HL-60 (cell line): ENCODE data around the gene OVOL1.
A peak's percentile ranks its signal among the peaks of the same experiment; 100 is the strongest.
"Not testable (repeated sequence)": the region's sequence is repeated elsewhere in the genome, so short reads cannot be mapped to it uniquely, and the experiment has no call there.

ENCODE experiments used
- DNase-seq, 2 experiments: peaks; one replicate each; pipeline ENCODE4 v3.0.0-alpha.2; 2010 to 2020; ENCODE audit warnings: low read depth in 1 of 2, low spot score in 1 of 2
- H3K27ac ChIP-seq: fragments of 250-450 bp; sonication (Bioruptor Pico); replicated peaks from 2 replicates; pipeline ENCODE4 v1.5.1; 2020; ENCODE audit warnings: mild to moderate bottlenecking, moderate library complexity
- H3K27me3 ChIP-seq: fragments of 250-450 bp; sonication (Bioruptor Pico); 2 replicates; pipeline ENCODE4 v1.5.1; 2021; ENCODE audit warnings: mild to moderate bottlenecking, moderate library complexity; ENCODE audit not compliant: insufficient read depth, poor library complexity, severe bottlenecking
- H3K4me3 ChIP-seq: replicated peaks from 2 replicates; pipeline ENCODE4 v1.5.1; 2011; ENCODE audit warnings: mild to moderate bottlenecking, control low read depth, low read length; ENCODE audit not compliant: insufficient read depth
- CTCF ChIP-seq: IDR thresholded peaks from one replicate; pipeline ENCODE4 v1.5.1; 2011; ENCODE audit warnings: low read length, control low read depth, inconsistent platforms; ENCODE audit not compliant: insufficient read depth
- GABPA ChIP-seq: IDR thresholded peaks from 2 replicates; pipeline ENCODE4 v1.6.1; 2012; ENCODE audit warnings: low read depth
- POLR2AphosphoS5 ChIP-seq: IDR thresholded peaks from 2 replicates; pipeline ENCODE4 v1.6.1; 2012; ENCODE audit warnings: low read depth
- REST ChIP-seq: IDR thresholded peaks from 2 replicates; pipeline ENCODE4 v1.6.1; 2012; ENCODE audit warnings: low read depth; ENCODE audit not compliant: insufficient replicate concordance
- SPI1 ChIP-seq: IDR thresholded peaks from 2 replicates; pipeline ENCODE4 v1.6.1; 2012; ENCODE audit warnings: low read depth, mild to moderate bottlenecking, borderline replicate concordance

OVOL1 gene

GRCh38 chr11:65745049-65745448 lies 41.8 kb upstream of the OVOL1 start:
- Histone ChIP-seq H3K4me3 (no peak overlapping the region), H3K27me3 (no peaks in the 10 kb centered on the region), H3K27ac (no peak overlapping the region)
- no peak for DNase-seq
- TF ChIP-seq REST (no peak), CTCF (no peak), POLR2AphosphoS5 (no peak)

GRCh38 chr11:65762169-65762568 lies 24.7 kb upstream of the OVOL1 start:
- H3K27me3 ChIP-seq, H3K4me3 ChIP-seq, H3K27ac ChIP-seq, DNase-seq: not testable (repeated sequence)

GRCh38 chr11:65762816-65763215 lies 24.0 kb upstream of the OVOL1 start:
- not testable (repeated sequence) for DNase-seq, H3K27me3 ChIP-seq, H3K27ac ChIP-seq, H3K4me3 ChIP-seq

GRCh38 chr11:65764434-65764833 lies 22.4 kb upstream of the OVOL1 start:
- no peak overlapping the region for H3K27ac ChIP-seq
- no peak for DNase-seq
- no peak overlapping the region for H3K4me3 ChIP-seq
- no peaks in the 10 kb centered on the region for H3K27me3 ChIP-seq
- no peak for TF ChIP-seq CTCF
- no peak for TF ChIP-seq GABPA

- TF ChIP-seq CTCF (no peak), POLR2AphosphoS5 (peak; percentile 58; the same call in 1 of the 2 replicates)
- no peak overlapping the region for H3K4me3 ChIP-seq
- peak; percentile 78 to 84 for DNase-seq
- peak overlapping the region; percentile 76 for H3K27ac ChIP-seq
- H3K27me3 ChIP-seq = no peaks in the 10 kb centered on the region
These were observed 20.3 kb upstream of the OVOL1 start for GRCh38 chr11:65766535-65766934.

- Histone ChIP-seq H3K27me3 (no peaks in the 10 kb centered on the region), H3K27ac (peak overlapping the region; percentile 76), H3K4me3 (no peak overlapping the region)
- TF ChIP-seq REST (no peak), POLR2AphosphoS5 (no peak), SPI1 (no peak), GABPA (no peak), CTCF (no peak)
- no peak for DNase-seq
These were observed 19.5 kb upstream of the OVOL1 start for GRCh38 chr11:65767406-65767805.

- H3K4me3 ChIP-seq, DNase-seq, H3K27me3 ChIP-seq: not testable (repeated sequence)
- H3K27ac ChIP-seq = peak overlapping the region; percentile 76
These were observed 19.1 kb upstream of the OVOL1 start for GRCh38 chr11:65767806-65768205.
